Stimulated activated CD4-positive, alpha-beta T cell treated with anti-CD3 and anti-CD28 coated beads, TNF-alpha, amount 100 ng/mL, for 24 hours (primary cell): ENCODE results near the gene LGR5.

Source experiments
- DNase-seq, 3 experiments: peaks; one replicate each; pipeline ENCODE4 v3.0.0-alpha.2; 2020; ENCODE audit warnings: low read depth in 3 of 3

The LGR5 gene

GRCh38 chr12:71439362-71439612 is 311 bp upstream of the LGR5 start:
- DNase-seq = no peak

- no peak for DNase-seq
Observed at GRCh38 chr12:71440345-71440762, 756 bp downstream of the LGR5 start.

GRCh38 chr12:71440763-71441748 is 1.5 kb downstream of the LGR5 start:
- peak in 1 of 3 experiments; percentile 5 for DNase-seq

- DNase-seq = no peak
Observed at GRCh38 chr12:71441836-71442566, 2.4 kb downstream of the LGR5 start.

- DNase-seq = no peak
Observed at GRCh38 chr12:71442567-71442931, 3.0 kb downstream of the LGR5 start.

GRCh38 chr12:71445071-71445470 is 5.5 kb downstream of the LGR5 start:
- DNase-seq = no peak

- no peak for DNase-seq
Observed at GRCh38 chr12:71447691-71448132, 8.1 kb downstream of the LGR5 start.

GRCh38 chr12:71448150-71448581 is 8.6 kb downstream of the LGR5 start:
- no peak for DNase-seq

- DNase-seq = no peak
Observed at GRCh38 chr12:71449373-71450070, 9.9 kb downstream of the LGR5 start.

- no peak for DNase-seq
Observed at GRCh38 chr12:71452006-71452405, 12.4 kb downstream of the LGR5 start.

- DNase-seq = no peak
Observed at GRCh38 chr12:71455028-71455737, 15.6 kb downstream of the LGR5 start.

GRCh38 chr12:71456316-71456715 is 16.7 kb downstream of the LGR5 start:
- DNase-seq = no peak

- DNase-seq = no peak
Observed at GRCh38 chr12:71456990-71457389, 17.4 kb downstream of the LGR5 start.

- DNase-seq = no peak
Observed at GRCh38 chr12:71460318-71460717, 20.7 kb downstream of the LGR5 start.

- DNase-seq = no peak
Observed at GRCh38 chr12:71460850-71461609, 21.4 kb downstream of the LGR5 start.

GRCh38 chr12:71461787-71462328 is 22.3 kb downstream of the LGR5 start:
- no peak for DNase-seq

GRCh38 chr12:71465796-71466195 is 26.2 kb downstream of the LGR5 start:
- no peak for DNase-seq

- DNase-seq = no peak
Observed at GRCh38 chr12:71469258-71469750, 29.7 kb downstream of the LGR5 start.

GRCh38 chr12:71472441-71472911 is 32.9 kb downstream of the LGR5 start:
- DNase-seq = no peak

GRCh38 chr12:71474791-71475190 is 35.2 kb downstream of the LGR5 start:
- DNase-seq = no peak
